BJ (cell line): ENCODE measurements around the gene ENTREP3. TPM values are rescaled to one million over a fixed set of nuclear protein-coding genes. Genes with fewer than 3 reads are reported as not detected.
"Not testable (repeated sequence)": the region's sequence is repeated elsewhere in the genome, so short reads cannot be mapped to it uniquely, and the experiment has no call there.

ENCODE experiments used
- CTCF ChIA-PET: fragments of 350-600 bp; formaldehyde crosslinking; extraction: SDS; loops from one replicate; lab custom pipeline; 2021; ENCODE audit warnings: antibody characterized with exemption, inconsistent platforms; lab: Yijun Ruan, JAX
- POLR2A ChIA-PET: fragments of 300-600 bp; sonication (Branson Sonifier 250); formaldehyde crosslinking; extraction: SDS; loops from one replicate; lab custom pipeline; 2021; ENCODE audit warnings: antibody characterized with exemption; lab: Charles Lee
- DNase-seq: peaks from one replicate; pipeline ENCODE4 v3.0.0-alpha.2; 2011; ENCODE audit warnings: low read depth
- H3K27me3 ChIP-seq: 2 replicates; pipeline ENCODE4 v1.6.0; 2011; ENCODE audit warnings: low read length; ENCODE audit not compliant: control insufficient read depth, insufficient read depth
- H3K36me3 ChIP-seq: 2 replicates; pipeline ENCODE4 v1.5.1; 2011; ENCODE audit warnings: low read length; ENCODE audit not compliant: control insufficient read depth, insufficient read depth
- H3K4me3 ChIP-seq: 2 replicates; pipeline ENCODE4 v1.5.1; 2011; ENCODE audit warnings: low read depth, mild to moderate bottlenecking, control low read depth, low read length
- CTCF ChIP-seq: IDR thresholded peaks from 2 replicates; pipeline ENCODE4 v1.5.1; 2011; ENCODE audit warnings: low read depth, mild to moderate bottlenecking, control low read depth, inconsistent platforms, low read length, moderate library complexity; ENCODE audit not compliant: insufficient read depth
- polyA plus RNA-seq: library from polyadenylated mRNA; depleted of rRNA; stranded (reverse); fragments of >200 nt; gene quantifications from 2 replicates; pipeline ENCODE4 v1.2.3, GENCODE V29; 2011

The ENTREP3 gene
- polyA plus RNA-seq, 1 experiment: 15.7 TPM

- no peak for DNase-seq
- no peak overlapping the region for H3K4me3 ChIP-seq
- CTCF ChIA-PET: interaction anchor here (0.6 to 2.4 kb wide), 3 partner anchors 14 to 117 kb away, joined by 3 to 8 read pairs (median 5); no protein-coding TSS in a partner anchor
- TF ChIP-seq CTCF: no peak
- H3K36me3 ChIP-seq: peaks cover 10% of the 10 kb centered on the region
- POLR2A ChIA-PET: no interaction called here
- no peaks in the 10 kb centered on the region for H3K27me3 ChIP-seq
Measured at GRCh38 chr1:155236451-155236850, 18.8 kb downstream of the ENTREP3 start.

DNA sequence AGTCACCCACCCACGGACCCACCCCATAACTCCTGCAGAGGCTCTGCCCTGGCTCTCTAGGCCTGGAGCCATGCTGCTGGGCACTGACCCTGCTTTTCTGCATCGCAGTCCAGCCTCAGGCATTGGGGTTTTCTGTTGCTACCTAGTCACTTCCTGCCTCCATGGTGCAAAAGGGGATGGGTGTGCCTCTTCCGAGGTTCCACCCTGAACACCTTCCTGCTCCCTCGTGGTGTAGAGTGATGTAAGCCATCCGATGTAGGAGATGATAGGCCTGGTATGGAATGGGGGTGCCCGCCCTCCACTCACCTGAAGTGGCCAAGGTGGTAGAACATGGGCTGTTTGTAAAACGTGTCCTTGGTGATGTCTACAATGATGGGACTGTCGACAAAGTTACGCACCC, 19.9 kb downstream of the ENTREP3 start:
- H3K4me3 ChIP-seq, H3K27me3 ChIP-seq, DNase-seq, H3K36me3 ChIP-seq: not testable (repeated sequence)
- ChIA-PET CTCF (interaction anchor here (2.4 kb wide), 1 partner anchor 15 kb away, joined by 8 read pairs; no protein-coding TSS in a partner anchor), POLR2A (interaction anchor here (0.7 kb wide), 1 partner anchor 28 kb away, joined by 3 read pairs; the partner anchor contains the start of gene THBS3)

DNA sequence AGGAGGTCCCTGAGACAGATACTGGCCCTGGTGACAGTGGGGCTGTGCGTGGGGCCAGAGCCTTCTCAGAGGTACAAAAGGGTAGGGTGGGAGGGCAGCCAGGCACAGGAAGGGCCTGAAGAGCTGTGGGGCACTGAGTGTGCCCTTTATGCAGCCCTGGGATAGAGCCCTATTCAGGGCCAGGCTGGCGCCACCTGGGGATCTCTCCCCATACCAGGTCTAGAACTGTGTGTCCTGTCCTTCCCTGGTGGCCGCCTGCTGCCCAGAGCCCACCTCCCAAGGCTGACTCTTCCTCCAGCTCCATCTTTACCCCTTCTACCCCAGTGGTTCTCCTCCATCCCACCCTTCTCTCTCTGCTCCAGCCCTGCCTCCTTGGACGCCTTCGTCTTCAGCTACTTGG, 21.8 kb downstream of the ENTREP3 start:
- H3K27me3 ChIP-seq, CTCF ChIA-PET, H3K36me3 ChIP-seq, POLR2A ChIA-PET, H3K4me3 ChIP-seq, DNase-seq: not testable (repeated sequence)

DNA sequence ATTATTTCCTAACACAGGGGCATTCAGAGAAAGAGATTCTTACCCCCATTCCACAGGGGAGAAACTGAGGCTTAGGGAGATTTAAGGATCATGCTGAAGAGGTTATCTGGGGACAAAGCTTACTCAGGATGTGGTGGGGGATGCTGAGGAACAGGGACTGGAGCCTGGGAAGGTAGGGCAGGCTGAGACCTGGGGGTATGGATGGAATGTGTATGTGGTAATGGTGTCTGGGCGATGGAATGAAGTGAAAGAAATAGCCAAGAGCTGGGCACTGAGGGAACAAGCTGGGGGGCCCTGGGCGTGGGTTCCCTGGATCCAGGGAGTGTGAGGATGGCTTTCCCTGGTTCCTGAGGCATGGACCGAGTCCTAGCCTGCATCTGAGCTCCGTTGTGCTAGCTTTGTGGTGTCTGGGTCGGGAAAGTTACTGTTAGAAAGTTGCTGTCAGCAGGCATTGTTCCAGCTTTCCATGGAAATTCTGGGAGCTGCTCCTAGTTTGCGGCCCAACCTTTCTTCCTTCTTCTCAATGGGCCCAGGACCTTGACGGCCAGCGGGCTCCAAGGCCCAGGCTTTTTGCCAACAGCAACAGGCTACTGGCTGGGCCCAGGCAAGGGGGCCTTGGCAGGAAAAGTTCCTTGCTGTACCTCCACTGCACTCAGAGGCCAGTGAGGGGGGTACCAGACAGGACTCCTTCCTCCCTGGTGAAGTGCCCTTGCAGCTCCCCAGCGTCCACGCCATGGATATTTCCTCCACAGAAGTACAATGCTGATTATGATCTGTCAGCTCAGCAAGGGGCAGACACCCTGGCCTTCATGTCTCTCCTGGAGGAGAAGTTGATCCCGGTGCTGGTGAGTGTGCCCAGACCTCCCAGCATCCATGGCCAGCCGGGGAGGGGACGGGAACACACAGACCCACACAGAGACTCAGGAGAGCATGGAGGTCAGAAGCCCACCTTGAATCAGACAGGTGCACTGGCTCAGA, 23.0 kb downstream of the ENTREP3 start:
- POLR2A ChIA-PET, DNase-seq, H3K36me3 ChIP-seq, H3K27me3 ChIP-seq, H3K4me3 ChIP-seq: not testable (repeated sequence)
- CTCF ChIA-PET: interaction anchor here (1.0 to 1.1 kb wide), 2 partner anchors 25 to 60 kb away, joined by 3 to 6 read pairs; partner anchors contain the start of genes KRTCAP2 and THBS3

GRCh38 chr1:155231302-155231701, 24.0 kb downstream of the ENTREP3 start:
- H3K4me3 ChIP-seq, H3K27me3 ChIP-seq, POLR2A ChIA-PET, CTCF ChIA-PET, DNase-seq, H3K36me3 ChIP-seq: not testable (repeated sequence)

GRCh38 chr1:155228096-155228427, 27.2 kb downstream of the ENTREP3 start:
- TF ChIP-seq CTCF: no peak
- CTCF ChIA-PET: interaction anchor here (1.2 to 6.8 kb wide), 5 partner anchors 9 to 55 kb away, joined by 3 to 75 read pairs (median 6); partner anchors contain the start of genes KRTCAP2, MTX1 and THBS3

More at GRCh38 chr1:155228096-155228427, 27.2 kb downstream of the ENTREP3 start:
- POLR2A ChIA-PET: no interaction called here
- no peaks in the 10 kb centered on the region for H3K27me3 ChIP-seq
- H3K4me3 ChIP-seq: peak overlapping the region; percentile 37
- no peaks in the 10 kb centered on the region for H3K36me3 ChIP-seq
- DNase-seq: no peak
